Measurements from ENCODE around the gene CBR3.

Gene CBR3

DNA sequence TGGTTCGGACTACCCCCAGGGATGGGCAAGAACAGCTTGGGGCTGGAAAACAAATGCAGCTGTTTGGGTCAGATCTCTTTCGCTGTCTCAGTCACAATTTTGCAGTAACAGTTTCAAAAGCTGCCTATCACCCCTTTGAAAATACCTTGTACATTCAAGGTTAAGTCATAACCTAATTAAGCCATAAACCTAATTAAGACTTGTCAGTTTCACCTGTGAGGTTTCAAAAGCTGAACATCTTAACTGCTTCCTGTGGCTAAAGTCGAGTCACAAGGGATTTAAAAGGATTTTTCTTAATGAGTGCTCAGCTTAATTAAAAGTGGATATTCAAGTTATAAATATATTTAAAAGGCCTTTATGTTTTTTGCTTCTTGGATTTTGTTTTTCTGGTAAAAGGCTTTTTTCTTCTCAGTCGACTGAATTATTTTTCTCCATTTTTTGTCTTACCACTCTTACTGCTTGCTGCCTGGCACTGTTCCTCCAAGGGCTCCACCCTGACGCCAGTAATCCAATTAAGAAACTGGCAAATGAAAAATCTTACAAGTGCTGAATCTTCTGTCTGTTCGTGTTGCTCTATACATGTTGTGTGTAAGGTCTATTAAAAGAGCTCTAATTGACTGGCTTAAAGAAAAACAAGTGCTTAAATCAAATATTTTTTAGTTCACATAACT, 33.8 kb upstream of the CBR3 start:
- no peaks in the 10 kb centered on the region for H3K36me3 ChIP-seq (ENCODE audit: insufficient read depth, low read depth, low read length)
- peak overlapping the region; percentile 71; the same call in 1 of the 2 replicates for H3K9ac ChIP-seq (ENCODE audit: low read depth, low read length)
- peaks cover 53% of the 10 kb centered on the region for H3K4me1 ChIP-seq (ENCODE audit: insufficient read depth, low read length)
- H3K27me3 ChIP-seq (ENCODE audit: insufficient read depth, low read length): 0 out of 2 replicates have a peak, but pooled peaks cover 8% of the 10 kb centered on the region
- peaks cover 14% of the 10 kb centered on the region; the same call in 1 of the 2 replicates for H3K9me3 ChIP-seq (ENCODE audit: insufficient read depth, low read depth, low read length)
- no peak overlapping the region for H3K4me3 ChIP-seq (ENCODE audit: low read length)
- peak overlapping the region; percentile 87 for H3K27ac ChIP-seq (ENCODE audit: low read length)

DNA sequence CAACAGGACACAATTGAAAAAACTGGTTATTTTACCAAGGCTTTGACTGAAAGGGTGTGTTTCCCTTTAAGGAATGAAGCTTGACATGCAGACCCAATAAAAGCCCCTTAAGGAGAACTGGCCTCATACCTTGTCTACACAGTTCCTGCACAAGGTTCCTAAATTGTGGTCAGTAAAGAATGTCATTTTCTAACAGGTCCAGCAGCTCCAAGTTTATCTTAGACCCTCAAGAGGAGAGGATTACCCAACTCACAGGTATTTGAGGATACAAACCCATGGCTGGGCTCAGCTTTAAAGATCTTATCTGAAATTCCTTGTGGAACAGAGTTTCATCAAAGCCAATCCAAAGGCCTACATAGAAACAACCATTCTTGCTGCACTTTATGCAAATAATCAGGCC, 31.4 kb upstream of the CBR3 start:
- no peak overlapping the region for H3K27ac ChIP-seq (ENCODE audit: low read length)
- H3K4me3 ChIP-seq (ENCODE audit: low read length): no peak overlapping the region
- peaks cover 14% of the 10 kb centered on the region; the same call in 1 of the 2 replicates for H3K9me3 ChIP-seq (ENCODE audit: insufficient read depth, low read depth, low read length)
- peaks cover 10% of the 10 kb centered on the region for H3K36me3 ChIP-seq (ENCODE audit: insufficient read depth, low read depth, low read length)
- no peak overlapping the region for H3K9ac ChIP-seq (ENCODE audit: low read depth, low read length)
- 0 out of 2 replicates have a peak, but pooled peaks cover 8% of the 10 kb centered on the region for H3K27me3 ChIP-seq (ENCODE audit: insufficient read depth, low read length)
- peaks cover 40% of the 10 kb centered on the region for H3K4me1 ChIP-seq (ENCODE audit: insufficient read depth, low read length)

DNA sequence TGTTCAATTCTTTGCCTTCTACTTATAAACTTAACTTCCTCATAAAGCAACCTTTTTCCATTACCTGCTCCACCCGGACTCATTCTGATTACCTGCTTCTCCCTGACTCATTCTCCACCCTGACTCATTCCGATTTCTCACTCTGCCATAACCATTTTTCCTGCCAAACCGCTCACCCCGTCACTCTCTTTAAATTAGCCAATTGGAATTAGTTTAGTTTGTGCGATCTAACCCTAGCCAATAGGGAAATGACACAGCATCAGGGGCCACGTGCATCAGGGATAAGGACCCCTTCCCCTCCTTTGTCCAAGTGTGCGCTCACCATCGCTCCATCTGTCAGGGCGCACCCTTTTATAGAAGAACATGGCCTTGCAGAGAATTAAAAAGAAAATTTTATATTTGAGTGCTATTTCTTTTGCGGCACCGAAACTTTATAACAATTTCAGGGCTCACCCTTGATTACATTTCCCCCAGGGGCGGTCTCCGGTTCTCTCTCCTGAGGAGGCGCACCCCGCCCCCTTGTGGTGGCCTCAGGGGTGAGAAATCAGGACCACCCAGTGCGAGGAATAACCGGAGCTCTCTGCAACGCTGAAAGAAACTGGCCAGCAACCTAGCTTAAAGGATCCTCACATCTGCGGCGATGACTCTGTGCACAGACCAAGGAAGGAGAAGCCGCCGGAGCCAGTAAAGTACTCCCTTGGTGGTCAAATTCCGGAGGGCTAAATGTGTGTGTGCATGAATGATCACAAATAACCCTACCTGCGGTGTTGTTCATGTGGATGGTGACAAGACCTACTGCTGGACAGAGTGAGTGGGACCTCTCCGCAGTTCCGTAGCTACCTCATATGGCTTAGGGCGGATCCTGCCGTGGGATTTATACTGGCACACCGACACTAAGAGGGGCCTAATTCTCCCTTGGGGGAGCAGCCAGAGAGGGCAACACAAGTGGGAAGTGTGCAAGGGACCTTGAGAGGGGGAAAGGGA, 30.3 kb upstream of the CBR3 start:
- peak overlapping the region; percentile 75 for H3K9ac ChIP-seq (ENCODE audit: low read depth, low read length)
- H3K36me3 ChIP-seq (ENCODE audit: insufficient read depth, low read depth, low read length): peaks cover 18% of the 10 kb centered on the region
- H3K4me3 ChIP-seq (ENCODE audit: low read length): peak overlapping the region; percentile 67
- peaks cover 31% of the 10 kb centered on the region for H3K4me1 ChIP-seq (ENCODE audit: insufficient read depth, low read length)
- 0 out of 2 replicates have a peak, but pooled peaks cover 8% of the 10 kb centered on the region for H3K27me3 ChIP-seq (ENCODE audit: insufficient read depth, low read length)
- H3K27ac ChIP-seq (ENCODE audit: low read length): no peak overlapping the region
- peaks cover 14% of the 10 kb centered on the region; the same call in 1 of the 2 replicates for H3K9me3 ChIP-seq (ENCODE audit: insufficient read depth, low read depth, low read length)

DNA sequence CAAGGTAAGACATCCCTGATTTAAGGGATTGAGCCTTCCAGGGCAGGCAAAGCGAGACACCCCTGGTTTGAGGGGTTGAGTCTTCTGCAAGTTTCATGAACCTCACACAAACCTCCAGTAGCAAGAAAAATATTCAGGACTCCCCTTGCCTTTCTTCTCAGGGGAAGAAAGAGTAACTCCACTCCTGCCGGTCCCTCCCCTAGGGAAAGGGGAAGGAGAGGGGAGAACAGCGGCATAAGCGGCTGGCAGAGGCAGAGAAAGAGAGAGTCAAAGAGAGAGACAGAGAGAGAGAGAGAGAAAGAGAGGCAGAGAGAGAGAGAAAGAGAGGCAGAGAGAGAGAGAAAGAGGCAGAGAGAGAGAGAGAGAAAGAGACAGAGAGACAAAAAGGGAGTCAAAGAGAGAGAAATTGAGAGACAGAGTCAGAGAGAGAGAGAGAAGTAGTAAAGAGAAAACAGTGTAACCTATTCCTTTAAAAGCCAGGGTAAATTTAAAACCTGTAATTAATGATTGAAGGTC, 29.5 kb upstream of the CBR3 start:
- Histone ChIP-seq H3K9me3 (ENCODE audit: insufficient read depth, low read depth, low read length) (peaks cover 14% of the 10 kb centered on the region; the same call in 1 of the 2 replicates), H3K36me3 (ENCODE audit: insufficient read depth, low read depth, low read length) (peaks cover 23% of the 10 kb centered on the region), H3K27me3 (ENCODE audit: insufficient read depth, low read length) (0 out of 2 replicates have a peak, but pooled peaks cover 8% of the 10 kb centered on the region), H3K4me3 (ENCODE audit: low read length) (peak overlapping the region; percentile 67), H3K4me1 (ENCODE audit: insufficient read depth, low read length) (peaks cover 30% of the 10 kb centered on the region), H3K27ac (ENCODE audit: low read length) (no peak overlapping the region), H3K9ac (ENCODE audit: low read depth, low read length) (peak overlapping the region; percentile 75)

DNA sequence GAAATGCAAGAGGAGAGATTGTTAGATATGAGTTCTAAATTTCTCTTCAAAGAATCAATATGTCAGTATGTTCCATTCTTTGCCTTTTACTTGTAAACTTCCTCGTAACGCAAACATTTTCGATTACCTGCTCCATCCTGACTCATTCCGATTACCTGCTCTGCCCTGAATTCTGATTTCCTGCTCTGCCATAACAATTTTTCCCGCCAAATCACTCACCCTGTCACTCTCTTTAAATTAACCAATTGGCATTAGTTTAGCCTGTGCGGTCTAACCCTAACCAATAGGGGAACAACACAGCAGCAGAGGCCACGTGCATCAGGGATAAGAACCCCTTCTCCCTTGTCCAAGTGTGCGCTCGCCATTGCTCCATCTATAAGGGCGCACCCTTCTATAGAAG, 25.0 kb upstream of the CBR3 start:
- H3K27me3 ChIP-seq (ENCODE audit: insufficient read depth, low read length): 0 out of 2 replicates have a peak, but pooled peaks cover 7% of the 10 kb centered on the region
- H3K36me3 ChIP-seq (ENCODE audit: insufficient read depth, low read depth, low read length): peaks cover 23% of the 10 kb centered on the region
- H3K4me1 ChIP-seq (ENCODE audit: insufficient read depth, low read length): peaks cover 25% of the 10 kb centered on the region
- H3K9ac ChIP-seq (ENCODE audit: low read depth, low read length): no peak overlapping the region
- no peak overlapping the region for H3K4me3 ChIP-seq (ENCODE audit: low read length)
- no peaks in the 10 kb centered on the region for H3K9me3 ChIP-seq (ENCODE audit: insufficient read depth, low read depth, low read length)
- no peak overlapping the region for H3K27ac ChIP-seq (ENCODE audit: low read length)

DNA sequence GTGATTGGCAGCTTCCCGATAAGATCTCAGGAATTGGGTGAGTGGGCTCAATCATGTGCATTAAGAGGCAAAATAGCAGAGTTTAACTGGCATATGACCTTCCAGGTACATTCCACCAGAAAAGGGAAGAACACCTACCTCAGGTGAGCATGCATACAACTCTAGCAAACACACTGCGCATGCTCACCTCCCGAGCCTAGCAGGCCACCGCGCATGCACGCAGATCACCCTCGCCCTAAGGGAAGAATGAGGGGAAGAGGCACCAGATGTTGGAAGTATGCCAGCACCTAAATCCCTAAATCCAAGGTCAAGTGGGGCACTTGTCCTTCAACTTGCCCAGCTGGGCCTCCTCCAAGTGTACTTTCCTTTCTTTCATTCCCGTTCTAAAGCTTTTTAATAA, 23.6 kb upstream of the CBR3 start:
- no peaks in the 10 kb centered on the region for H3K27me3 ChIP-seq (ENCODE audit: insufficient read depth, low read length)
- peaks cover 23% of the 10 kb centered on the region for H3K36me3 ChIP-seq (ENCODE audit: insufficient read depth, low read depth, low read length)
- no peak overlapping the region for H3K9ac ChIP-seq (ENCODE audit: low read depth, low read length)
- H3K27ac ChIP-seq (ENCODE audit: low read length): no peak overlapping the region
- peaks cover 15% of the 10 kb centered on the region for H3K4me1 ChIP-seq (ENCODE audit: insufficient read depth, low read length)
- H3K9me3 ChIP-seq (ENCODE audit: insufficient read depth, low read depth, low read length): no peaks in the 10 kb centered on the region
- no peak overlapping the region for H3K4me3 ChIP-seq (ENCODE audit: low read length)

DNA sequence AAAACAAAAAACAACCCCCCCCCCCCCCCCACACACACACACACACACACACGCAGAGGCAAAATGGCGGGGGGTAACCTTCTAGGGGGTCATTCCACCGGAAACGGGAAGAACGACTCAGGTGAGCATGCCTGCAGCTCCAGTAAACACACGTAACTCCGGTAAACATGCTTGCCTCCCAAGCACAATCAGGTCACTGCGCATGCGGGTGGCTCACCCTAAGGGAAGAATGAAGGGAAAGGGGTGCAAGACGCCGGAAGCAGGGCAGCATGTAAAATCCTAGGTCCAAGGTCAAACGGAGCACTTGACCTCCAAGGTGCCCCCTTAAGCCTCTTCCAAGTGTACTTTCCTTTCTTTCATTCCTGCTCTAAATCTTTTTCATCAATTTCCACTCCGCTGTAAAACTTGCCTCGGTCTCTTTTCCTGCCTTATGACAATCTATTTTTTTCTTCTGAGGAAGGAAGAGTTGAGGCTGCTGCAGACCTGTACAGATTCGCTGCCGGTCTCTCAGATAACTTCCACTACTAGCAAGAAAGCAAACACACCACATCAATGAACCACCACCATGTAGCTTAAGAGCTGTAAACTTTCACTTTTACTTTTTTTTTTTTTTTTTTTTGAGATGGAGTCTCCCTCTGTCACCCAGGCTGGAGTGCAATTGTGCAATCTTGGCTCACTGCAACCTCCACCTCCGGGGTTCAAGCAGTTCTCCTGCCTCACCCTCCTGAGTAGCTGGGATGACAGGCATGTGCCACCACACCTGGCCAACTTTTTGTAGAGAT, 21.0 kb upstream of the CBR3 start:
- no peak overlapping the region for H3K4me3 ChIP-seq (ENCODE audit: low read length)
- peaks cover 9% of the 10 kb centered on the region; the same call in 1 of the 2 replicates for H3K36me3 ChIP-seq (ENCODE audit: insufficient read depth, low read depth, low read length)
- H3K27me3 ChIP-seq (ENCODE audit: insufficient read depth, low read length): no peaks in the 10 kb centered on the region
- no peak overlapping the region for H3K9ac ChIP-seq (ENCODE audit: low read depth, low read length)
- H3K27ac ChIP-seq (ENCODE audit: low read length): no peak overlapping the region
- peaks cover 10% of the 10 kb centered on the region; the same call in 1 of the 2 replicates for H3K4me1 ChIP-seq (ENCODE audit: insufficient read depth, low read length)
- H3K9me3 ChIP-seq (ENCODE audit: insufficient read depth, low read depth, low read length): peaks cover 5% of the 10 kb centered on the region; the same call in 1 of the 2 replicates

DNA sequence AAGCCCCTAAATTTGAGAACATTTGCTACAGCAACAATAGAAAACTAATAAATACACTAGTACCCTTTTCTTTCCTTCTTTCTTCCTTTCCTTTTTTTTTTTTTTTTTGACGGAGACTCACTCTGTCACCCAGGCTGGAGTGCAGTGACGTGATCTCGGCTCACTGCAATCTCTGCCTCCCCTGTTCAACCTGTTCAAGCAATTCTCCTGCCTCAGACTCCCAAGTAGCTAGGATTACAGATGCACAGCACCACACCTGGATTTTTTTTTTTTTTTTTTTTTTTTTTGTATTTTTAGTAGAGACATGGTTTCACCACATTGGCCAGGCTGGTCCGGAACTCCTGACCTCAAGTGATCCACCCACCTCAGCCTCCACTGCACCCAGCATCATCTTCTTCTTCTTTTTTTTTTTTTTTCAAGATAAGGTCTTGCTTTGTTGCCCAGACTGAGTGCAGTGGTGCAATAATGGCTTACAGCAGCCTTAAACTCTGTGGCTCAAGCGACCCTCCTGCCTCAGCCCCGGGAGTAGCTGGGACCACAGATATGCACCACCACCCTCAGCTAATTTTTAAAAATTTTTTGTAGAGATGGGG, 19.6 kb upstream of the CBR3 start:
- H3K27ac ChIP-seq (ENCODE audit: low read length): no peak overlapping the region
- peaks cover 10% of the 10 kb centered on the region; the same call in 1 of the 2 replicates for H3K4me1 ChIP-seq (ENCODE audit: insufficient read depth, low read length)
- H3K36me3 ChIP-seq (ENCODE audit: insufficient read depth, low read depth, low read length): 0 out of 2 replicates have a peak, but pooled peaks cover under 1% of the 10 kb centered on the region
- H3K9ac ChIP-seq (ENCODE audit: low read depth, low read length): no peak overlapping the region
- no peaks in the 10 kb centered on the region for H3K27me3 ChIP-seq (ENCODE audit: insufficient read depth, low read length)
- H3K4me3 ChIP-seq (ENCODE audit: low read length): no peak overlapping the region
- peaks cover 5% of the 10 kb centered on the region; the same call in 1 of the 2 replicates for H3K9me3 ChIP-seq (ENCODE audit: insufficient read depth, low read depth, low read length)

DNA sequence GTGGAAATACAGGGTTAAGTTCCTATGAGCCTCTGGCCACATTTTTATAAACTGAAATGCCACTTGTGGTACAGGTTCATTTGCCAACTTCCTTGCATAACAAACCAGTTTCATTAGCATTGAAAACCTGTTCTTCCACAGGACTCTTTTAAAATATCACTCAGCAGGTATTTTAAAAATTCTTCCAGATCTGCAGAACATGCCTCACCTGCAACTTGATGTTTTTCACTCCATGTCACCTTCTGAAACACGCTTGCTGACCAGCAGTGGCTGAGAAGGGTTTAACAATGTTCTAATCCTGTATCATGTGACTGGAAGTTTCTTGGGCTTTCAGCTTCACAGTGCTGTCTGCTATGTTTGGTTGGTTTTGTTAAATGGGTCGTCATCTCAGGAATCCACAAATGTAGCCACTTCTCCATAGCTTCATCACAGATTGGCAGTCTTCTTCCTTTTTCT, 17.6 kb upstream of the CBR3 start:
- H3K4me3 ChIP-seq (ENCODE audit: low read length): no peak overlapping the region
- no peak overlapping the region for H3K9ac ChIP-seq (ENCODE audit: low read depth, low read length)
- H3K27ac ChIP-seq (ENCODE audit: low read length): no peak overlapping the region
- H3K36me3 ChIP-seq (ENCODE audit: insufficient read depth, low read depth, low read length): no peaks in the 10 kb centered on the region
- H3K9me3 ChIP-seq (ENCODE audit: insufficient read depth, low read depth, low read length): peaks cover 5% of the 10 kb centered on the region; the same call in 1 of the 2 replicates
- H3K4me1 ChIP-seq (ENCODE audit: insufficient read depth, low read length): no peaks in the 10 kb centered on the region
- H3K27me3 ChIP-seq (ENCODE audit: insufficient read depth, low read length): no peaks in the 10 kb centered on the region

DNA sequence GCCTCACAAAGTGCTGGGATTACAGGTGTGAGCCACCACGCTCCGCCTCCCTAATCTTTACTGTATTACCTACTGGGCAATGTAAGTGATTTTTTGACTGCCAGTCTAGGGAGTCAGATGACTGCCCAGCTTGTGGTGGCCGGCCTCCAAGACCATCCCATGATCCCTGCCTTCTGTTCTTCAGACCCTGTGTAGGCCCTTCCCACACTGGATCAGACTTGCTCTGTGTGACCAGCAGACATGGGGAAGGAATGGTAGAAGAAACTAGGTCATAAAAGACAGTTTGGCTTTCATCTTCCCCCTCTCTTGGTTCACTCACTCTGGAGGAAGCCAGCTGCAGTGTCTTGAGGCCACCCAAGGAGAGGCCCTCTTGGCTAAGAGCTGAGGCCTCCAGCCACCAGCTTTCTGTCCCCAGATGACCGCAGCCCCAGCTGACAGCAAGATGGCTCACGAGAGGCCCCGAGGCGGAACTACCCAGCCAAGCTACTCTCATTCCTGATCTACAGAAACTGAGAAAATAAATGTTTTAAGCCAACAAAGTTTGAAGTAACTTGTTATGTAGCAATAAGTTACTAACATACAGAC, 14.5 kb upstream of the CBR3 start:
- no peak overlapping the region for H3K27ac ChIP-seq (ENCODE audit: low read length)

More for the DNA sequence above, 14.5 kb upstream of the CBR3 start:
- H3K9ac ChIP-seq (ENCODE audit: low read depth, low read length): no peak overlapping the region
- H3K4me3 ChIP-seq (ENCODE audit: low read length): no peak overlapping the region
- peaks cover 5% of the 10 kb centered on the region; the same call in 1 of the 2 replicates for H3K9me3 ChIP-seq (ENCODE audit: insufficient read depth, low read depth, low read length)
- H3K4me1 ChIP-seq (ENCODE audit: insufficient read depth, low read length): no peaks in the 10 kb centered on the region
- H3K36me3 ChIP-seq (ENCODE audit: insufficient read depth, low read depth, low read length): no peaks in the 10 kb centered on the region
- H3K27me3 ChIP-seq (ENCODE audit: insufficient read depth, low read length): no peaks in the 10 kb centered on the region
